Hippocampal formation (tissue), 2 donors: ENCODE data around the gene UQCRHL.
"Not testable (repeated sequence)": the region's sequence is repeated elsewhere in the genome, so short reads cannot be mapped to it uniquely, and the experiment has no call there.

ENCODE experiments used
- DNase-seq, 2 donors: peaks; one replicate each; lab custom pipeline; 2025; lab: John Stamatoyannopoulos, UW

The UQCRHL gene

GRCh38 chr1:15807549-15807948 lies at the start of gene UQCRHL:
UQCRHL (minus strand) TSS chr1:15807649; CDS start chr1:15807649, 0 bp downstream.
- not testable (repeated sequence) for DNase-seq

GRCh38 chr1:15856888-15857287 lies 49.4 kb upstream of the UQCRHL start:
- DNase-seq, result no peak

- DNase-seq, result no peak
Measured at GRCh38 chr1:15852828-15853302, 45.4 kb upstream of the UQCRHL start.

GRCh38 chr1:15852036-15852827 lies 44.8 kb upstream of the UQCRHL start:
- no peak for DNase-seq

GRCh38 chr1:15851210-15852035 lies 44.0 kb upstream of the UQCRHL start:
- DNase-seq, result peak in 1 of 2 donors; percentile 70

GRCh38 chr1:15850471-15851001 lies 43.1 kb upstream of the UQCRHL start:
- DNase-seq, result no peak

- peak; percentile 56 to 63 for DNase-seq
Measured at GRCh38 chr1:15849775-15850324, 42.4 kb upstream of the UQCRHL start.

GRCh38 chr1:15848929-15849774 lies 41.7 kb upstream of the UQCRHL start:
- DNase-seq, result peak; percentile 74 to 82

GRCh38 chr1:15848143-15848928 lies 40.9 kb upstream of the UQCRHL start:
- peak in 1 of 2 donors; percentile 49 for DNase-seq

- DNase-seq, result no peak
Measured at GRCh38 chr1:15847893-15848142, 40.4 kb upstream of the UQCRHL start.

GRCh38 chr1:15847100-15847892 lies 39.8 kb upstream of the UQCRHL start, which contains the start of gene SPEN:
SPEN (plus strand) TSS chr1:15847707; CDS start chr1:15848068, 361 bp downstream.
- peak; percentile 95 to 96 for DNase-seq

- not testable (repeated sequence) for DNase-seq
Measured at GRCh38 chr1:15846056-15846455, 38.6 kb upstream of the UQCRHL start.

- peak in 1 of 2 donors; percentile 74 for DNase-seq
Measured at GRCh38 chr1:15843826-15844572, 36.5 kb upstream of the UQCRHL start.

GRCh38 chr1:15838721-15839120 lies 31.3 kb upstream of the UQCRHL start:
- DNase-seq, result no peak

GRCh38 chr1:15837931-15838330 lies 30.5 kb upstream of the UQCRHL start:
- no peak for DNase-seq

GRCh38 chr1:15836772-15837669 lies 29.6 kb upstream of the UQCRHL start:
- DNase-seq, result peak in 1 of 2 donors; percentile 7

- DNase-seq, result not testable (repeated sequence)
Measured at GRCh38 chr1:15836511-15836771, 29.0 kb upstream of the UQCRHL start.
